Right lobe of liver (tissue), 4 donors: ENCODE measurements around the gene LY6G6D.

ENCODE experiments used
- CTCF ChIP-seq, 4 donors: fragments of 200-600 bp in 3 of 4; fragments of 450-650 bp in 1 of 4; IDR thresholded peaks; one replicate each; pipeline versions ENCODE4 v1.5.1 to v1.8.0; 2016 to 2022; ENCODE audit warnings: antibody characterized with exemption in 4 of 4, mild to moderate bottlenecking in 2 of 4
- POLR2A ChIP-seq: fragments of 450-650 bp; IDR thresholded peaks from one replicate; pipeline ENCODE4 v1.6.1; 2017; ENCODE audit warnings: antibody characterized with exemption, mild to moderate bottlenecking
- donor health status: DM: no; HTN: no; CAD: no.
- donor health status: DM: no; HTN: no; CAD: no.
- donor health status: DM: no; HTN: yes; CAD: no.

DNA sequence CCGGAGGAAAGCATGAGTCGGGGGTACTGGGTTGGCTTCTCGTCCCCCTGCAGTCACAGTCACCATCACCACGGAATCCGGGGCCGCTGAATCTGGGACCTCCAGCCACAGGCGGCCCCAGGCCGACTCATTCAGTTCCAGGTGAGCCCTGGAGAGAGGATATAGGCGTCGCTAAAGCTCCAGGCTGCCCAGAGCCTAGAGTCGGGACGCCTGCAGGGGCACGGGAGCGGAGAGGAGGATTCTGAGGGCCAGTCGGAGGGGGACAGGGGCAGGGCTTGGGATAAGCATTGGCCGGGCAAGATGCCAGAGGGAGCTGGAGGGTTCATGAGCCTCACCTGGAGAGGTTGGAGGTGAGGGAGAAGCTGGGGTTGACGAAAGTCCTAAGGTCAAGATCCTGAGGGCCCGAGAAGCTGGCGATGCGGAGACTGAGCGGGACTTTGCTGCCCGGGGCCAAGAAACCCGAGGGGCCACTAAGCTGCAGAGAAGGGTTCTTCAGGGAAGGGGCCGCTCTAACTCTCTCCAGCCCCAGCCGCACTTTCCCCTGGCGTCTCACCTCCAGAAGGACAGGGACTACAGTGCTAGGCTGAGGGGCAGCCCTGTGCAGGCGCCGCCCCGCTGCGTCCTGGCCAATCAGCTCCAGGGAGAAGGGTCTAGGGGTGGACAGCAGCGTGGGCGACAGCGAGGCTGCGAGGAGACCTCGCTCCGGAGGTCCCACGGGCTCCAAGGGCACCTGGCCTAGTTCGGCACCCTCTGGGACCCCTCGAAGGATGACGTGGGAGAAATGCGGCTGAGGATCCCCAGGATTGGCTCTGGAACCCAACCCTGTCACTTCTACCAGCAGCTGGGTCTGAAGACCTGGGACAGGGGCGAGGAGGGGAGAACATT is 51.0 kb downstream of the LY6G6D start:
- TF ChIP-seq CTCF (IDR thresholded peaks at IDR 0.05) = no peak
- no peak for TF ChIP-seq POLR2A
